Hepatocyte (in vitro differentiated cells): ENCODE results near the gene ABCA13.

Experiments used
- EZH2 ChIP-seq: fragments of 200-600 bp; sonication (generic); IDR thresholded peaks from 2 replicates; pipeline ENCODE4 v1.6.1; 2016; ENCODE audit warnings: antibody characterized with exemption, mild to moderate bottlenecking, borderline replicate concordance
- EZH2phosphoT487 ChIP-seq: fragments of 200-600 bp; sonication (generic); IDR thresholded peaks from one replicate; pipeline ENCODE4 v1.6.1; 2018; ENCODE audit warnings: antibody characterized with exemption, mild to moderate bottlenecking, low read depth, moderate library complexity; ENCODE audit not compliant: unreplicated experiment, severe bottlenecking
- TF ChIP-seq, protein P1 (sequence below): fragments of 200-600 bp; sonication (generic); IDR thresholded peaks from 2 replicates; pipeline ENCODE4 v1.5.1; 2016; ENCODE audit warnings: antibody characterized with exemption, mild to moderate bottlenecking; ENCODE audit not compliant: poor library complexity

DNA sequence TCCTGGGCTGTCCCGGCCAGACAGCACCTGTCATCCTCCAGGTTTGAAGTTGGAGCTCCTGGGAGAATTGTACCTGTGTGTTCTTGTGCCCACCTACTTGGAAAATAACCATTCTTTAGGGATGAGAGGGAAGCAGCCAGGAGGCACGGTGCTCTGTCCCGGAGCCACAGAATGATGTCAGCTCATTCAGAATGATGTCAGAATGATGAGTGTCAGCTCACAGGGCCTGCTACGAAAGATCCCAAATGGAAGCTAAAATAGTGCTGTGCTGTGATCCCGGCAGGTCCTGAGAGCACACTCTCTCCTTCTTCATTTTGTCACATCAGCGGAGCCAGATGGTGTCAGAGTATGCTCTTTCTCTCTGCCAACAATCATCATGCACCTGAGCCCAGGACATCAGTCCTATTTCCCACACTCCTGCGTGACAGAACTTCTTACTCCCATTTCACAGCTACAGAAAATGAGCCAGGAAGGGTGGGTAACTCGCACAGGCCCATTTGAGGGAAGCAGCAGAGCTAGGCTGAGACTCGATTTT lies 8.3 kb downstream of the ABCA13 start:
- TF ChIP-seq, protein P1, sequence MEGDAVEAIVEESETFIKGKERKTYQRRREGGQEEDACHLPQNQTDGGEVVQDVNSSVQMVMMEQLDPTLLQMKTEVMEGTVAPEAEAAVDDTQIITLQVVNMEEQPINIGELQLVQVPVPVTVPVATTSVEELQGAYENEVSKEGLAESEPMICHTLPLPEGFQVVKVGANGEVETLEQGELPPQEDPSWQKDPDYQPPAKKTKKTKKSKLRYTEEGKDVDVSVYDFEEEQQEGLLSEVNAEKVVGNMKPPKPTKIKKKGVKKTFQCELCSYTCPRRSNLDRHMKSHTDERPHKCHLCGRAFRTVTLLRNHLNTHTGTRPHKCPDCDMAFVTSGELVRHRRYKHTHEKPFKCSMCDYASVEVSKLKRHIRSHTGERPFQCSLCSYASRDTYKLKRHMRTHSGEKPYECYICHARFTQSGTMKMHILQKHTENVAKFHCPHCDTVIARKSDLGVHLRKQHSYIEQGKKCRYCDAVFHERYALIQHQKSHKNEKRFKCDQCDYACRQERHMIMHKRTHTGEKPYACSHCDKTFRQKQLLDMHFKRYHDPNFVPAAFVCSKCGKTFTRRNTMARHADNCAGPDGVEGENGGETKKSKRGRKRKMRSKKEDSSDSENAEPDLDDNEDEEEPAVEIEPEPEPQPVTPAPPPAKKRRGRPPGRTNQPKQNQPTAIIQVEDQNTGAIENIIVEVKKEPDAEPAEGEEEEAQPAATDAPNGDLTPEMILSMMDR: no peak
- TF ChIP-seq EZH2phosphoT487 (no peak), EZH2 (no peak)
